Neural cell (in vitro differentiated cells): Measurements from ENCODE around the gene HELZ. TPM values are rescaled to one million over a fixed set of nuclear protein-coding genes. Genes with fewer than 3 reads are reported as not detected.

ENCODE experiments used
- H2AFZ ChIP-seq: fragments of 200-600, 300-800 bp; sonication (generic), shearing (Covaris generic); 2 replicates; pipeline ENCODE4 v1.6.0; 2014; ENCODE audit warnings: low read depth, mild to moderate bottlenecking, antibody characterized with exemption, low read length, moderate library complexity
- H3F3A ChIP-seq: fragments of 200-600 bp; shearing (Covaris generic); 2 replicates; pipeline ENCODE4 v1.6.1; 2016; ENCODE audit warnings: mild to moderate bottlenecking, moderate library complexity, mixed read lengths, antibody characterized with exemption, low read length; ENCODE audit not compliant: insufficient read depth, poor library complexity, severe bottlenecking
- H3K27ac ChIP-seq: fragments of 200-600, 300-800 bp; sonication (generic), shearing (Covaris generic); 2 replicates; pipeline ENCODE4 v1.5.1; 2014; ENCODE audit warnings: mild to moderate bottlenecking, low read length, moderate library complexity
- H3K27me3 ChIP-seq: fragments of 300-800, 200-600 bp; sonication (generic), shearing (Covaris generic); 2 replicates; pipeline ENCODE4 v1.6.0; 2014; ENCODE audit warnings: mild to moderate bottlenecking, low read depth, low read length, moderate library complexity; ENCODE audit not compliant: insufficient read depth
- H3K36me3 ChIP-seq: fragments of 300-800, 200-600 bp; sonication (generic), shearing (Covaris generic); 2 replicates; pipeline ENCODE4 v1.5.1; 2014; ENCODE audit warnings: mild to moderate bottlenecking, antibody characterized with exemption, low read length, moderate library complexity; ENCODE audit not compliant: insufficient read depth
- H3K4me2 ChIP-seq: fragments of 300-800, 200-600 bp; sonication (generic), shearing (Covaris generic); 2 replicates; pipeline ENCODE4 v1.6.0; 2014; ENCODE audit warnings: mild to moderate bottlenecking, low read length
- H3K4me3 ChIP-seq: fragments of 300-800, 200-600 bp; sonication (generic), shearing (Covaris generic); 2 replicates; pipeline ENCODE4 v1.5.1; 2014; ENCODE audit warnings: mild to moderate bottlenecking, low read length, moderate library complexity
- H3K79me2 ChIP-seq: fragments of 200-600 bp; shearing (Covaris generic); replicated peaks from 2 replicates; pipeline ENCODE4 v1.6.0; 2014; ENCODE audit warnings: mild to moderate bottlenecking, low read length, moderate library complexity; ENCODE audit not compliant: insufficient read depth
- H3K9ac ChIP-seq: fragments of 300-800, 200-600 bp; sonication (generic), shearing (Covaris generic); 2 replicates; pipeline ENCODE4 v1.6.1; 2016; ENCODE audit warnings: mild to moderate bottlenecking, low read length, mixed read lengths
- H3K9me2 ChIP-seq: fragments of 200-600 bp; shearing (Covaris generic); 2 replicates; pipeline ENCODE4 v1.6.1; 2016; ENCODE audit warnings: mild to moderate bottlenecking, low read length, mixed read lengths; ENCODE audit not compliant: insufficient read depth
- H3K9me3 ChIP-seq: fragments of 200-600, 300-800 bp; sonication (generic), shearing (Covaris generic); 2 replicates; pipeline ENCODE4 v1.6.1; 2016; ENCODE audit warnings: mild to moderate bottlenecking, mixed run types, low read length, moderate library complexity, mixed read lengths
- H4K20me1 ChIP-seq: fragments of 200-600 bp; shearing (Covaris generic); 2 replicates; pipeline ENCODE4 v1.6.1; 2016; ENCODE audit warnings: mild to moderate bottlenecking, mixed run types; ENCODE audit not compliant: insufficient read depth
- EP300 ChIP-seq: fragments of 450-650 bp; conservative IDR thresholded peaks from 2 replicates; pipeline ENCODE4 v1.6.1; 2014; ENCODE audit warnings: antibody characterized with exemption, mild to moderate bottlenecking, moderate library complexity; ENCODE audit not compliant: poor library complexity, severe bottlenecking
- EZH2 ChIP-seq: fragments of 200-600, 300-800 bp; shearing (Covaris generic), sonication (generic); IDR thresholded peaks from 2 replicates; pipeline ENCODE4 v1.6.1; 2014; ENCODE audit warnings: antibody characterized with exemption, low read length, borderline replicate concordance, mild to moderate bottlenecking; ENCODE audit not compliant: insufficient read depth, poor library complexity, severe bottlenecking
- POLR2AphosphoS5 ChIP-seq: IDR thresholded peaks from 2 replicates; pipeline ENCODE4 v1.6.1; 2012
- RAD21 ChIP-seq: fragments of 450-650 bp; conservative IDR thresholded peaks from 2 replicates; pipeline ENCODE4 v1.6.1; 2014; ENCODE audit warnings: antibody characterized with exemption, mild to moderate bottlenecking, moderate library complexity
- SMC3 ChIP-seq: fragments of 450-650 bp; conservative IDR thresholded peaks from 2 replicates; pipeline ENCODE4 v1.6.1; 2014; ENCODE audit warnings: antibody characterized with exemption, mild to moderate bottlenecking, moderate library complexity; ENCODE audit not compliant: poor library complexity
- TAF1 ChIP-seq: IDR thresholded peaks from 2 replicates; pipeline ENCODE4 v1.6.1; 2012; ENCODE audit warnings: low read depth
- polyA plus RNA-seq: library from polyadenylated mRNA; depleted of rRNA; stranded (reverse); fragments of >200 nt; gene quantifications from 2 replicates; pipeline ENCODE4 v1.2.3, GENCODE V29; 2014
- TF ChIP-seq, protein P1 (sequence below): fragments of 450-650 bp; IDR thresholded peaks from 2 replicates; pipeline ENCODE4 v1.5.1; 2014; ENCODE audit warnings: antibody characterized with exemption, mild to moderate bottlenecking, moderate library complexity; ENCODE audit not compliant: poor library complexity, severe bottlenecking
- TF ChIP-seq, protein P2 (sequence below): IDR thresholded peaks from 2 replicates; pipeline ENCODE4 v1.6.1; 2012; ENCODE audit warnings: borderline replicate concordance

The HELZ gene
- polyA plus RNA-seq, 1 donor from 2014 or later = 11.7 TPM

DNA sequence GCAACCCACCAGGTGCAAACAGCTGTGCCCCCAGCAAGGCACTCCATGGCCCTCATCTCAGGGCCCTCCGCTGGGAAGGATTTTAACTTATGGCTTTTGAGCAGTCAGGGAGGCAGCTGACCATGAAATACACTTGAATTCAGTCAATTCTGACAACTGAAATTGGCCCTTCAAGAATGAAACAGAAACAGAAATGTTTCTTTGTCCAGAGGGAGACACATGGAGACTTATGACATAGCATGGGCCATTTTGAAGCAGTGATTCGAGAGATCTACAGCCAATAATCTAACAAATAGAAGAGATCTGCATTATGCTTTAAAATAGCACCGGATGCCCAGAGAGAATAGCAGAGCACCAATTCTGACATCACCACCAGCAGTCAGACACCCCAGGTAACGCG, 193.2 kb downstream of the HELZ start:
- no peaks in the 10 kb centered on the region for H3K79me2 ChIP-seq
- H3K27me3 ChIP-seq = no peaks in the 10 kb centered on the region
- no peak overlapping the region for H3K27ac ChIP-seq
- H3K9ac ChIP-seq = no peak overlapping the region
- no peak overlapping the region for H3K4me2 ChIP-seq
- no peaks in the 10 kb centered on the region for H4K20me1 ChIP-seq
- H3K36me3 ChIP-seq = no peaks in the 10 kb centered on the region
- TF ChIP-seq EP300 = no peak
- no peak for TF ChIP-seq TAF1
- TF ChIP-seq, protein P1, sequence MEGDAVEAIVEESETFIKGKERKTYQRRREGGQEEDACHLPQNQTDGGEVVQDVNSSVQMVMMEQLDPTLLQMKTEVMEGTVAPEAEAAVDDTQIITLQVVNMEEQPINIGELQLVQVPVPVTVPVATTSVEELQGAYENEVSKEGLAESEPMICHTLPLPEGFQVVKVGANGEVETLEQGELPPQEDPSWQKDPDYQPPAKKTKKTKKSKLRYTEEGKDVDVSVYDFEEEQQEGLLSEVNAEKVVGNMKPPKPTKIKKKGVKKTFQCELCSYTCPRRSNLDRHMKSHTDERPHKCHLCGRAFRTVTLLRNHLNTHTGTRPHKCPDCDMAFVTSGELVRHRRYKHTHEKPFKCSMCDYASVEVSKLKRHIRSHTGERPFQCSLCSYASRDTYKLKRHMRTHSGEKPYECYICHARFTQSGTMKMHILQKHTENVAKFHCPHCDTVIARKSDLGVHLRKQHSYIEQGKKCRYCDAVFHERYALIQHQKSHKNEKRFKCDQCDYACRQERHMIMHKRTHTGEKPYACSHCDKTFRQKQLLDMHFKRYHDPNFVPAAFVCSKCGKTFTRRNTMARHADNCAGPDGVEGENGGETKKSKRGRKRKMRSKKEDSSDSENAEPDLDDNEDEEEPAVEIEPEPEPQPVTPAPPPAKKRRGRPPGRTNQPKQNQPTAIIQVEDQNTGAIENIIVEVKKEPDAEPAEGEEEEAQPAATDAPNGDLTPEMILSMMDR = no peak
- TF ChIP-seq RAD21 = no peak
- TF ChIP-seq SMC3 = no peak
- TF ChIP-seq EZH2 = no peak
- TF ChIP-seq, protein P2, sequence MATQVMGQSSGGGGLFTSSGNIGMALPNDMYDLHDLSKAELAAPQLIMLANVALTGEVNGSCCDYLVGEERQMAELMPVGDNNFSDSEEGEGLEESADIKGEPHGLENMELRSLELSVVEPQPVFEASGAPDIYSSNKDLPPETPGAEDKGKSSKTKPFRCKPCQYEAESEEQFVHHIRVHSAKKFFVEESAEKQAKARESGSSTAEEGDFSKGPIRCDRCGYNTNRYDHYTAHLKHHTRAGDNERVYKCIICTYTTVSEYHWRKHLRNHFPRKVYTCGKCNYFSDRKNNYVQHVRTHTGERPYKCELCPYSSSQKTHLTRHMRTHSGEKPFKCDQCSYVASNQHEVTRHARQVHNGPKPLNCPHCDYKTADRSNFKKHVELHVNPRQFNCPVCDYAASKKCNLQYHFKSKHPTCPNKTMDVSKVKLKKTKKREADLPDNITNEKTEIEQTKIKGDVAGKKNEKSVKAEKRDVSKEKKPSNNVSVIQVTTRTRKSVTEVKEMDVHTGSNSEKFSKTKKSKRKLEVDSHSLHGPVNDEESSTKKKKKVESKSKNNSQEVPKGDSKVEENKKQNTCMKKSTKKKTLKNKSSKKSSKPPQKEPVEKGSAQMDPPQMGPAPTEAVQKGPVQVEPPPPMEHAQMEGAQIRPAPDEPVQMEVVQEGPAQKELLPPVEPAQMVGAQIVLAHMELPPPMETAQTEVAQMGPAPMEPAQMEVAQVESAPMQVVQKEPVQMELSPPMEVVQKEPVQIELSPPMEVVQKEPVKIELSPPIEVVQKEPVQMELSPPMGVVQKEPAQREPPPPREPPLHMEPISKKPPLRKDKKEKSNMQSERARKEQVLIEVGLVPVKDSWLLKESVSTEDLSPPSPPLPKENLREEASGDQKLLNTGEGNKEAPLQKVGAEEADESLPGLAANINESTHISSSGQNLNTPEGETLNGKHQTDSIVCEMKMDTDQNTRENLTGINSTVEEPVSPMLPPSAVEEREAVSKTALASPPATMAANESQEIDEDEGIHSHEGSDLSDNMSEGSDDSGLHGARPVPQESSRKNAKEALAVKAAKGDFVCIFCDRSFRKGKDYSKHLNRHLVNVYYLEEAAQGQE = no peak
- no peak for TF ChIP-seq POLR2AphosphoS5
- H3K4me3 ChIP-seq = no peak overlapping the region
- H3K9me3 ChIP-seq = peaks cover 8% of the 10 kb centered on the region
- H3F3A ChIP-seq = no peaks in the 10 kb centered on the region
- H2AFZ ChIP-seq = no peak overlapping the region
- H3K9me2 ChIP-seq = no peaks in the 10 kb centered on the region

DNA sequence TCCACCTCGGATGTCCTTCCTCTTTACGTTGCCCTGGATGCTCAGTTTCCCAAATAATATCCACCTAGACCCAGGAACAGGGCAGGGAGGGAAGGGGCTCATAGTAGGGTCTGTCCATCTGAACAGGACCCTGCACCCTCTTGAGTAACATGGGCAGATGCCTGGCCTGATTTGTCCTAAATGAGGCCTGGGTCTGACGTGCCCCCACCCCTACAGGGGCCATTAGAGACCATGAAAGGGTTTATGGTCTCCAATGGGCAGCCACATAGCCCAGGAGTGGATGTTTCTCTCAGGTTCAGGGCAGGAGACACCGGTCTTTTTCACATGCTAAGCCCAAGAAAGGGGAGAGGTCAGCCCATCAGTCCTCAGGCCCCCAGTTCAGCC, 193.8 kb downstream of the HELZ start:
- no peak overlapping the region for H3K9ac ChIP-seq
- H3K79me2 ChIP-seq = no peaks in the 10 kb centered on the region
- no peaks in the 10 kb centered on the region for H3K36me3 ChIP-seq
- no peak overlapping the region for H2AFZ ChIP-seq
- H3K4me2 ChIP-seq = no peak overlapping the region
- H4K20me1 ChIP-seq = no peaks in the 10 kb centered on the region
- H3K4me3 ChIP-seq = no peak overlapping the region
- H3K9me3 ChIP-seq = peaks cover 8% of the 10 kb centered on the region
- H3F3A ChIP-seq = no peaks in the 10 kb centered on the region
- H3K27me3 ChIP-seq = no peaks in the 10 kb centered on the region
- H3K27ac ChIP-seq = no peak overlapping the region
- TF ChIP-seq SMC3 (no peak), TAF1 (no peak), EZH2 (no peak), RAD21 (no peak), EP300 (no peak)
- TF ChIP-seq, protein P2 = no peak
- TF ChIP-seq, protein P1 = no peak
- H3K9me2 ChIP-seq = no peaks in the 10 kb centered on the region
